ENCODE results near the gene GPC6. TPM values are rescaled to one million over a fixed set of nuclear protein-coding genes. Genes with fewer than 3 reads are reported as not detected.

Gene GPC6
- polyA plus RNA-seq, 1 of the 3 experiments (the other 2 are of a cell fraction), result 6.7 TPM

- DNase-seq, result no peak
- Histone ChIP-seq H3K79me2 (ENCODE audit: insufficient read depth) (no peaks in the 10 kb centered on the region), H3K27ac (ENCODE audit: low read depth in 2 of 2, low read length in 1 of 2) (no peak overlapping the region), H3K9ac (no peak overlapping the region), H3K36me3 (replicated peaks in 1 of 2; ENCODE audit: control insufficient read depth in 1 of 2, insufficient read depth in 2 of 2, low read length in 1 of 2) (no peaks in the 10 kb centered on the region), H3K4me3 (ENCODE audit: low read depth in 2 of 2, low read length in 1 of 2) (no peak overlapping the region), H3K4me1 (ENCODE audit: control insufficient read depth in 1 of 2, insufficient read depth in 2 of 2, low read depth in 1 of 2, low read length in 1 of 2) (peaks cover 0 to 5% of the 10 kb centered on the region in 2 experiments; a peak in 1 of 4 replicates), H3F3A (replicated peaks; ENCODE audit: insufficient read depth) (no peaks in the 10 kb centered on the region), H2AFZ (ENCODE audit: low read depth) (no peak overlapping the region), H3K27me3 (ENCODE audit: insufficient read depth) (no peaks in the 10 kb centered on the region), H3K4me2 (no peak overlapping the region), H3K9me3 (no peaks in the 10 kb centered on the region), H3K9me2 (no peaks in the 10 kb centered on the region), H4K20me1 (ENCODE audit: insufficient read depth) (no peaks in the 10 kb centered on the region)
- ChIA-PET POLR2A (no interaction called here), CTCF (no interaction called here)
- TF ChIP-seq ELF1 (IDR thresholded peaks at IDR 0.05), result no peak
- no peak for TF ChIP-seq GABPA (IDR thresholded peaks at IDR 0.05; ENCODE audit: low read depth)
- TF ChIP-seq RCOR1 (IDR thresholded peaks at IDR 0.05; ENCODE audit: low read length), result no peak
- TF ChIP-seq NFIC (IDR thresholded peaks at IDR 0.05; ENCODE audit: borderline replicate concordance), result no peak
Measured at GRCh38 chr13:93345024-93345423, 118.4 kb downstream of the GPC6 start.

GRCh38 chr13:93345770-93346169, 119.2 kb downstream of the GPC6 start:
- no peaks in the 10 kb centered on the region for H3K27me3 ChIP-seq (ENCODE audit: insufficient read depth)
- H3K9ac ChIP-seq, result no peak overlapping the region
- no peaks in the 10 kb centered on the region for H3K79me2 ChIP-seq (ENCODE audit: insufficient read depth)
- H3K4me1 ChIP-seq (ENCODE audit: control insufficient read depth in 1 of 2, insufficient read depth in 2 of 2, low read depth in 1 of 2, low read length in 1 of 2), result peaks cover 0 to 5% of the 10 kb centered on the region in 2 experiments; a peak in 1 of 4 replicates
- no peaks in the 10 kb centered on the region for H3F3A ChIP-seq (replicated peaks; ENCODE audit: insufficient read depth)
- no peak overlapping the region for H2AFZ ChIP-seq (ENCODE audit: low read depth)
- CTCF ChIA-PET, result interaction anchor here (1.0 kb wide), 1 partner anchor 97 kb away, joined by 3 read pairs; no protein-coding TSS in a partner anchor
- no peak for DNase-seq
- TF ChIP-seq FOXJ3 (CRISPR knock-in tag; IDR thresholded peaks at IDR 0.05), result no peak
- no peak for TF ChIP-seq RAD21 (IDR thresholded peaks at IDR 0.05; ENCODE audit: low read length)
- no peak for TF ChIP-seq MEF2A (IDR thresholded peaks at IDR 0.05; ENCODE audit: borderline replicate concordance, low read depth)
- no peak for TF ChIP-seq EP300 (IDR thresholded peaks at IDR 0.05; ENCODE audit: borderline replicate concordance in 1 of 2, low read depth in 1 of 2, low read length in 1 of 2)
- no peak for TF ChIP-seq ELF1 (IDR thresholded peaks at IDR 0.05)
- TF ChIP-seq TCF12 (IDR thresholded peaks at IDR 0.05), result 0 out of 2 replicates have a peak, but pooled peaks have one; percentile 15
- WGBS (ENCODE audit: low lambda C conversion rate), result 46% methylated on average over 2 of the region's 2 CpGs
- no peaks in the 10 kb centered on the region for H3K36me3 ChIP-seq (replicated peaks in 1 of 2; ENCODE audit: control insufficient read depth in 1 of 2, insufficient read depth in 2 of 2, low read length in 1 of 2)
- no peaks in the 10 kb centered on the region for H3K9me3 ChIP-seq
- H3K27ac ChIP-seq (ENCODE audit: low read depth in 2 of 2, low read length in 1 of 2), result peak overlapping the region in 1 of 2 experiments; percentile 64; a peak in 2 of 4 replicates
- H4K20me1 ChIP-seq (ENCODE audit: insufficient read depth), result no peaks in the 10 kb centered on the region
- H3K4me2 ChIP-seq, result no peak overlapping the region
- POLR2A ChIA-PET, result no interaction called here
- no peaks in the 10 kb centered on the region for H3K9me2 ChIP-seq
- H3K4me3 ChIP-seq (ENCODE audit: low read depth in 2 of 2, low read length in 1 of 2), result no peak overlapping the region

GRCh38 chr13:93352616-93353015, 126.0 kb downstream of the GPC6 start:
- H3K36me3 ChIP-seq (replicated peaks in 1 of 2; ENCODE audit: control insufficient read depth in 1 of 2, insufficient read depth in 2 of 2, low read length in 1 of 2), result no peaks in the 10 kb centered on the region
- WGBS (ENCODE audit: low lambda C conversion rate), result 84% methylated on average over 4 of the region's 4 CpGs

More at GRCh38 chr13:93352616-93353015, 126.0 kb downstream of the GPC6 start:
- DNase-seq, result no peak
- Histone ChIP-seq H2AFZ (ENCODE audit: low read depth) (no peak overlapping the region), H3K4me1 (ENCODE audit: control insufficient read depth in 1 of 2, insufficient read depth in 2 of 2, low read depth in 1 of 2, low read length in 1 of 2) (no peaks in the 10 kb centered on the region), H3F3A (replicated peaks; ENCODE audit: insufficient read depth) (no peaks in the 10 kb centered on the region), H3K4me2 (no peak overlapping the region), H3K9ac (no peak overlapping the region), H3K9me2 (no peaks in the 10 kb centered on the region), H4K20me1 (ENCODE audit: insufficient read depth) (no peaks in the 10 kb centered on the region), H3K79me2 (ENCODE audit: insufficient read depth) (no peaks in the 10 kb centered on the region; the same call in 1 of the 2 replicates), H3K4me3 (ENCODE audit: low read depth in 2 of 2, low read length in 1 of 2) (no peak overlapping the region), H3K9me3 (no peaks in the 10 kb centered on the region), H3K27me3 (ENCODE audit: insufficient read depth) (no peaks in the 10 kb centered on the region), H3K27ac (ENCODE audit: low read depth in 2 of 2, low read length in 1 of 2) (no peak overlapping the region)
- ChIA-PET CTCF (no interaction called here), POLR2A (no interaction called here)
- TF ChIP-seq TCF12 (IDR thresholded peaks at IDR 0.05) (no peak), RFX5 (IDR thresholded peaks at IDR 0.05; ENCODE audit: low read length) (no peak), GABPA (IDR thresholded peaks at IDR 0.05; ENCODE audit: low read depth) (no peak), YY1 (IDR thresholded peaks at IDR 0.05; ENCODE audit: low read depth) (no peak)
